ENCODE measurements around the gene ST6GALNAC4. TPM values are rescaled to one million over a fixed set of nuclear protein-coding genes. Genes with fewer than 3 reads are reported as not detected.
A peak's percentile ranks its signal among the peaks of the same experiment; 100 is the strongest.

The ST6GALNAC4 gene
- total RNA-seq, 1 experiment from 2014 or later, result 12.8 TPM

GRCh38 chr9:127959841-127960409 lies 43.1 kb upstream of the ST6GALNAC4 start:
- peaks cover 40% of the 10 kb centered on the region for H3K36me3 Mint-ChIP-seq (ENCODE audit: insufficient read depth, unreplicated experiment)
- peak overlapping the region; percentile 71 for H3K27ac Mint-ChIP-seq (ENCODE audit: unreplicated experiment)
- H3K4me1 Mint-ChIP-seq (ENCODE audit: low read depth, unreplicated experiment), result peaks cover 47% of the 10 kb centered on the region
- no TSS peak for BruUV-seq (replicated peaks)
- intact Hi-C loops (cut with micrococcal nuclease; ENCODE audit: unreplicated experiment), result no loop called here
- TF ChIP-seq CTCF (IDR thresholded peaks at IDR 0.05; ENCODE audit: unreplicated experiment), result no peak
- H3K4me3 Mint-ChIP-seq (ENCODE audit: low read depth, unreplicated experiment), result peak overlapping the region; percentile 29
- CTCF ChIA-PET, result no interaction called here
- H3K9me3 Mint-ChIP-seq (ENCODE audit: low read depth, unreplicated experiment), result no peaks in the 10 kb centered on the region
- DNase-seq, result no peak
- H3K27me3 Mint-ChIP-seq (ENCODE audit: unreplicated experiment), result no peaks in the 10 kb centered on the region

- no peaks in the 10 kb centered on the region for H3K27me3 Mint-ChIP-seq (ENCODE audit: unreplicated experiment)
Observed at GRCh38 chr9:127959398-127959797, 42.6 kb upstream of the ST6GALNAC4 start.

GRCh38 chr9:127958728-127959127 lies 41.9 kb upstream of the ST6GALNAC4 start:
- DNase-seq, result no peak
- no peaks in the 10 kb centered on the region for H3K9me3 Mint-ChIP-seq (ENCODE audit: low read depth, unreplicated experiment)
- no peaks in the 10 kb centered on the region for H3K27me3 Mint-ChIP-seq (ENCODE audit: unreplicated experiment)
- CTCF ChIA-PET, result no interaction called here
- H3K4me1 Mint-ChIP-seq (ENCODE audit: low read depth, unreplicated experiment), result peaks cover 55% of the 10 kb centered on the region
- BruUV-seq (replicated peaks), result no TSS peak
- H3K36me3 Mint-ChIP-seq (ENCODE audit: insufficient read depth, unreplicated experiment), result peaks cover 31% of the 10 kb centered on the region
- intact Hi-C loops (cut with micrococcal nuclease; ENCODE audit: unreplicated experiment), result no loop called here
- no peak for TF ChIP-seq CTCF (IDR thresholded peaks at IDR 0.05; ENCODE audit: unreplicated experiment)
- no peak overlapping the region for H3K4me3 Mint-ChIP-seq (ENCODE audit: low read depth, unreplicated experiment)
- H3K27ac Mint-ChIP-seq (ENCODE audit: unreplicated experiment), result no peak overlapping the region

More at GRCh38 chr9:127959398-127959797, 42.6 kb upstream of the ST6GALNAC4 start:
- Mint-ChIP-seq H3K36me3 (ENCODE audit: insufficient read depth, unreplicated experiment) (peaks cover 36% of the 10 kb centered on the region), H3K9me3 (ENCODE audit: low read depth, unreplicated experiment) (no peaks in the 10 kb centered on the region), H3K4me1 (ENCODE audit: low read depth, unreplicated experiment) (peaks cover 52% of the 10 kb centered on the region), H3K4me3 (ENCODE audit: low read depth, unreplicated experiment) (no peak overlapping the region), H3K27ac (ENCODE audit: unreplicated experiment) (no peak overlapping the region)
- no TSS peak for BruUV-seq (replicated peaks)
- no peak for DNase-seq
- intact Hi-C loops (cut with micrococcal nuclease; ENCODE audit: unreplicated experiment), result no loop called here
- CTCF ChIA-PET, result no interaction called here
- no peak for TF ChIP-seq CTCF (IDR thresholded peaks at IDR 0.05; ENCODE audit: unreplicated experiment)

DNA sequence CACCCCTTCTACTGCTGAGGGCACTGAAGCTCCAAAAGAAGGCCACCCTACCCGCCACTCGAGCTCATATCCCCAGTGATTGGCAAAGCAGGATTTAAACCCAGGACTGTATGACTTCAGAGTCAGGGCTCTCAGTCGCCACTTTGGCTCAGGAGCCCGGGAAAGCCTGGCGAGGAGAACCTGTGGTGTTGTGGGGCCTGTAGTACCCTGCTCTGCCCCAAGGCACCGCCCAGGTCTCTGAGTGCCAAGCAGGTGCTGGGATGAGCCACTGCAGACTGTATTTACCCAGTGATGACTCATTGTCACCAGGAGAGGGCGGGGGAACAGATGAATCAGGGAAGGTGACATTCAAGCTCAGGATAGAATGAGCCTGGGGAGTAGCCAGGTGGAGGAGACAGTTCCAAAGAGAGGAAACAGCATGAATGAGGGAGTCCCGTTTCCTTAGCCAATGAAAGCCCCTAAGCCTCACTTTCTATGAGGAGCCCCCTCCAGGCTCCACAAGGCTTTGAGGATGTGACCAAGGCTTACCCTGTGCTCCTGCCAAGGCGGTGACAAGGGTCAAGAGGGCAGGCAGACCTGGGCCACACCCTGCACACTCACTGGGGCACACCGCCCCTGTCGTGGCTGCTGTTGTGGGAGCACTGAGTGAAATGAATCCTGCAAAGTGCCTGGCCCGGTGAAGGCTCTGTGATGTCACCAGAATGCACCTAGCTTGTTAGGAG lies 38.6 kb upstream of the ST6GALNAC4 start:
- intact Hi-C loops (cut with micrococcal nuclease; ENCODE audit: unreplicated experiment), result loop anchor here (2.0 kb wide), 1 partner anchor 23 kb away; no protein-coding TSS in a partner anchor

More for the DNA sequence above, 38.6 kb upstream of the ST6GALNAC4 start:
- peak overlapping the region; percentile 57 for H3K4me3 Mint-ChIP-seq (ENCODE audit: low read depth, unreplicated experiment)
- no peaks in the 10 kb centered on the region for H3K27me3 Mint-ChIP-seq (ENCODE audit: unreplicated experiment)
- no TSS peak for BruUV-seq (replicated peaks)
- H3K9me3 Mint-ChIP-seq (ENCODE audit: low read depth, unreplicated experiment), result no peaks in the 10 kb centered on the region
- H3K27ac Mint-ChIP-seq (ENCODE audit: unreplicated experiment), result peak overlapping the region; percentile 85
- CTCF ChIA-PET, result interaction anchor here (0.6 to 2.5 kb wide), 10 partner anchors 10 to 162 kb away, joined by 3 to 16 read pairs (median 4); no protein-coding TSS in a partner anchor
- TF ChIP-seq CTCF (IDR thresholded peaks at IDR 0.05; ENCODE audit: unreplicated experiment), result peak; percentile 60
- H3K4me1 Mint-ChIP-seq (ENCODE audit: low read depth, unreplicated experiment), result peaks cover 47% of the 10 kb centered on the region
- peak; percentile 87 for DNase-seq
- H3K36me3 Mint-ChIP-seq (ENCODE audit: insufficient read depth, unreplicated experiment), result peaks cover 29% of the 10 kb centered on the region

Data from Calu3 (cell line).